Activated T-cell treated with anti-CD3 and anti-CD28 coated beads, Interleukin-2, amount 50 U/mL, for 48 hours (primary cell): ENCODE results near the gene SEPTIN12.
A peak's percentile ranks its signal among the peaks of the same experiment; 100 is the strongest.

Experiments used
- DNase-seq, 2 experiments: peaks; one replicate each; pipeline ENCODE4 v3.0.0-alpha.2; 2020

Gene SEPTIN12

DNA sequence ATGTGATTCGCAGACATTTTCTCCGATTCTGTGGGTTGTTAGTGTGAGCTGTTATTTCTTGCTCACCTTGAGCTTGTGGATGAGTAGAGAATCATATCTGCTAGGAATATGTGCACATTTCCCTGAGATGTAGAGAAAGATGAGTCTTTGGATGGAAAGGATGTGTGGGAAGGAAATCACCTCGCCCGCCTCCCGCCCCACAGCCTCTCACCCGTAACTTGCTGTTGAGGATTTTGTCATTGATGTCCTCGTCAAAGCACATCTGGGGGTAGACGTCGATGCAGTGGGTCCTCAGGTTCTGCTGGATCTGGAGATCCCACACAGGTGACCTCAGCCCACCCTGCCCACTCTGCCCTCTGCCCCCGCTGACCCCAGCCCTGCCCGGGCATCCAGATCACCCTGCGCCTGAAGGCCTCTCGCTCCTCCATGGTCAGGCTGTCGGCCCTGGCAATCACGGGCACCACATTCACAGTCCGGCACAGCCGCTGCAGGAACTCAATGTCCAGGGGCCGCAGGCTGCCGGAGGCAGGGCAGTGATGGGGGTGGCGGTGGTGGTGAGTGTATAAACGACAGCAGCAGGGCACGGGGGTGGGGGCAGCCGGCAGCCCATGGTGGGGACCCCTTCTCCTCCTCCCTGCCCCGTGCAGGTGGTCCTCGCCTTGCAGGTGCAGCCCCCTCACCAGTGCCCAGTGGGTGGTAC lies 4.7 kb downstream of the SEPTIN12 start:
- DNase-seq = no peak

DNA sequence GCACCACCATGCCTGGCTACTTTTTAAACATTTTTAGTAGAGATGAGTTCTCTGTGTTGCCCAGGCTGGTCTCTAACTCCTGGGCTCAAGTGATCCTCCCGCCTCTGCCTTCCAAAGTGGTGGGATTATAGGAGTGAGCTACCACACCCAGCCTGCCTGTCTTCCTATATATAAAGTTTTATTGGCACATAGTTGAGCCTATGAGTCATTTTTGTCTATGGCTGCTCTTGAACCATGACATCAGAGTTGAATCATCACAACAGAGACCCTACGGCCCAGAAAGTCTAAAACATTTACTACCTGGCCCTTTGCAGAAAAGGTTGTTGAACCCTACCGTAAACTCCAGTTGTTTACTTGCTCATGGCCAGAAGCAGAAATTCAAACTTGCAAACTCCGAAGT lies 7.9 kb downstream of the SEPTIN12 start:
- DNase-seq = no peak

DNA sequence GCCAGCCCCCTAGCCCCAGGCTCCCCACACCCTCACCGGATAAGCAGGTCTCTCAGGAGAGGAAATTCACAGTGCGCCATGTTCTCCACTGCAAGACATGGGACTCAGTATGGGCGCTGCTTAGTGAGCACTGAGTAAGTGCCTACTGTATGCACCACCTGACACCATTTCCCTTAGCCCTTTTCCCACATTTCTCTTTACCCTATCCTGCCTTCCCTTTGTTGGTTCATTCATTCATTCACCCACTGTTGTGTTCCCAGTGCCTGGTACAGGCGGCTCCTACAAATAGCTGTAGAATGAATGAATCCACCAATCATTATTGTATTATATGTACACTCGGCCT lies 10.1 kb downstream of the SEPTIN12 start:
- DNase-seq = no peak

DNA sequence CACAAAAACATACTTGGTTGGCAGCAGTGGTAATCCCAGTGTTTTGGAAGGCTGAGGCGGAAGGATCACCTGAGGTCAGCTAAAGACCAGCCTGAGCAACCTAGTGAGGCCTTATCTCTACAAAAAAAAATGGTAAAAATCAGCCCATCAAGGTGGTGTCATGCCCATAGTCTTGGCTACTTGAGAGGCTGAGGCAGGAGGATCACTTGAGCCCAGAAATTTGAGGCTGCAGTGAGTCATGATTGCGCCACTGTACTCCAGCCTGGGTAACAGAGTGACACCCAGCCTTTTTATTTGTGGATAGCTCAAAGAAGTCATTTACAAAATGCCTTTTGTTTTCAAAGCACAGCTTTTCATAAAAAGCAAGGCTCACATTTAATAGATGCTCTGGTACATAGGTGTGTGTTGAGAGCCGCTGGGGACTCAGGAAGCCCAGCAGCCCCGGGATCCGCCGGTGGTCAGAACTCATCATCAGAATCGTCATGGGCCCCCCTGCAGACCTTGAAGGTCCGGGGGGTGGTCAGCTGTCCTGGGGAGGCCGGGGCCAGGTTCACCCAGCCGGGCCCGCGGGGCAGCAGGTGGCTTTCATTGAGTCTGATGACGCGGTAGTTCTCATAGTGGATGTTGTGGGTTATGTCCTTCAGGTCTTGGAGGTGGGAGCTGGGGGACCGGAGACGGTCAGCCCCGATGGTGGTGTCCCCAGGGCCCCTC lies 10.7 kb downstream of the SEPTIN12 start:
- no peak for DNase-seq

DNA sequence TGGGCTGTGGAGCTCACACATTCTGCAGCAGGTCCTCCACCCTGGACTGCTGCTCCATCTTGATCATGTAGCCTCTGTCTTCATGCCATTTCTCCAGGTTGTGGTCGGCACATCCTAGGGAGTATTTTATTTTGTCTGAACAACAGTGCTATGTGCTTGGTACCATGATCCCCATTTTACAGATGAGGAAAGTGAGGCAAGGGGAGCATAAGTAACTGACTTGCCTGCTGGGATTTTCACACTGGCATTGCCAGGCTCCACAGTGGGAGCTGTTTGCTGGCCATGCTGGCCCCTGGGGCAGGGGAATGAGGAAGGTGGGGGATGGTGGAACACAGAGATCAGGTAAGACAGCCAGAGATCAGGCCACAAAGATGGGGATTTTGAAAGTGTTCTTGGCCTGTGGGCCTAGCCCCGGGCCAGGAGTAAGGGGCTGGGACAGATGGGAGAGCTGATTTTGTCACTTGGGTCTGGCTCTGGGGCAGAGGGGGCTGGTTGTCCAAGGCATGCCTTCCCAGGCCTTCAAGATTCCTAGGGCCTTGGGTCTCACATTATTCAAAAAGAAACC lies 11.9 kb downstream of the SEPTIN12 start:
- DNase-seq = no peak

DNA sequence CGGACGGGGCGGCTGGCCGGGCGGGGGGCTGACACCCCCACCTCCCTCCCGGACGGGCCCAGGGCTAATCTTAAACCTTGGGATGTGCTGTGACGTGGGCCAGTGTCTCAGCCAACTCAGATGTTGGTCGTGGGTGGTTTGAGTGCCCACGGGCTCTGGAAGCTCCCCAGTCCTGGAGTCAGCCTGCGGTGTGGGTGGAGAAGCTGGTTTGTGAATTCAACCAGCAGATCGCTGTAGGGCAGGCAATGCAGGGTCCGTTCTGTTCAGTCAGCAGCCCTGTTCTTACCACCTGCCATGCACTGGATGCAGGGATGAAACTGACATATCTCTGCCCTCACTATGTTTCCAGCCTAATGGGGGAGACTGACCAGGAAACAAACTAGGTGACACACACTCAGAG lies 13.1 kb downstream of the SEPTIN12 start:
- no peak for DNase-seq

DNA sequence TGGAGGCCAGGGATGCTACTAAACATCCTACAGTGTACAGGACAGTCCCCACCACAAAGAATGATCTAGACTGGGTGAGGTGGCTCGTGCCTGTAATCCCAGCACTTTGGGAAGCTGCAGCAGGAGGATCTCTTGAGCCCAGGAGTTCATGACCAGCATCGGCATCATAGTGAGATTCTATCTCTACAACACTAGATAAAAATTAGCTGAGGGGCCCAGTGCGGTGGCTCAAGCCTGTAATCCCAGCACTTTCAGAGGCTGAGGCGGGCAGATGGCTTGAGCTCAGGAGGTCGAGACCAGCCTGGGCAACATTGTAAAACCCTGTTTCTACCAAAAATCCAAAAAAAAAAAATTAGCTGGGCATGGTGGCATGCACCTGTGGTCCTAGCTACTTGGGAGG lies 15.8 kb downstream of the SEPTIN12 start:
- DNase-seq = no peak

DNA sequence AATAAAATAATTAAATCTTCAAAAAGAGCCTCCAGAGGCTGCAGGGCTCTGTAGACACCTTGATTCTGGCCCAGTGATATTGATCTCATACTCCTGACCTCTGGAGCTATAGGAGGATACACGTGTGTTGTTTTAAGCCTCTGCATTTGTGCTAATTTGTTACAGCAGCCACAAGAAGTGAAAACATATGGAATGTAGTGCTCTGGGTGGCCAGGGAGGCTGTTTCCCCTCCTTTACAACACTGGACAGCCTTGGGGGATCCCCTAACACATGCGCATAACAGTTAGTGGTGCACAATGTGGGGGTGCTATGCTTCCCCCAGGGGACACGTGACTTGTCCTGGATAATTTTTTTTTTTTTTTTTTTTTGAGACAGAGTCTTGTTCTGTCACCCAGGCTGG lies 16.5 kb downstream of the SEPTIN12 start:
- DNase-seq = no peak

DNA sequence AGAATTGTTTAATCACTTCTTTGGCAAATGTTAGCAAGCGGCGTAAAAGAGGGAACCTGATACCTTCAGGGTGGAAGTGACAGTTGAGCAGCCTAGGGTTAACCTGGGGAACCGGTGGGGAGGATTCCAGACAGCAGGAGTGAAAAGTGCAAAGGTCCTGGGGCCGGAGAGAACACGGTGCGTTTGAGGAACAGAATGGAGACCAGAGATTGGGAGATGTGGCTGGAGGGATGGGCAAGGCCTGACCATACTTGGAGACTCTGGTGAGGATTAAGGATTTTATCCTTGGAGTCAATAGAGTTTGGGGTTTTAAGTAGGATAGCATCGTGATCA lies 18.9 kb downstream of the SEPTIN12 start:
- no peak for DNase-seq

DNA sequence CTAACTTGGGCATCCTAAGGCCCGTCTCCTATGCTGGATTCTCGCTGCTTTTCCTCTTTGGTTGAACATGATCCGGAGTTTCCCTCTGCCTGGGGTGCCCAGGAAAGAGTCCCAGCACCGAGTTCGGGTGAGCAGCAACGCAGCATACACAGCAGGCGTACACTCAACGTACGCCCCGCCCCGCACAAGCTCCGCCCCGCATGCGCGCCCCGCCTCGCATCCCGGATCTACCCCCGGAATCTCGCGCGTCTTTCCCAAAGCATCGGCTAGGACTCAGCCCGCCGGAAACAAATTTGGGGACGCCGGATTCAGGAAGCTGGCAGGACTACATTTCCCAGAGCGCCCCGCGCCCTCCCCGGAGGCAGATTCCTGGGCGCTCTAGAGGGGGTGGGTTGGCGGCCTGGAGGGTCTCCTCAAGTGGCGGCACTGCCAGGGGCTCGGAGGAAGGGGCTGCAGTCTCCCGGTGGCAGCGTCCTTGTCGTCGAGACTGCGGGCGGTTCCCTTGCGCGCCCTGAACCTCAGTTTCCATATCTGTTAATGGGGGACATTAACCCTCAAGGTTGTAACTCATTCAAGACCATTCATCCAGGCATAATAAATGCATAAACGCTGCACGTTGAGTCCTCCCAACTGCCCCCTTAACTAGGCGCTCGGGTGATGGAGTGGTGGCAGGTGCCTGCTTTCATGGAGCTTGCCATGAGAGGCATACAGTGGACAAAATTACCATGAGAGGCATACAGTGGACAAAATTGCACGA lies 19.4 kb downstream of the SEPTIN12 start:
- peak; percentile 96 to 97 for DNase-seq

DNA sequence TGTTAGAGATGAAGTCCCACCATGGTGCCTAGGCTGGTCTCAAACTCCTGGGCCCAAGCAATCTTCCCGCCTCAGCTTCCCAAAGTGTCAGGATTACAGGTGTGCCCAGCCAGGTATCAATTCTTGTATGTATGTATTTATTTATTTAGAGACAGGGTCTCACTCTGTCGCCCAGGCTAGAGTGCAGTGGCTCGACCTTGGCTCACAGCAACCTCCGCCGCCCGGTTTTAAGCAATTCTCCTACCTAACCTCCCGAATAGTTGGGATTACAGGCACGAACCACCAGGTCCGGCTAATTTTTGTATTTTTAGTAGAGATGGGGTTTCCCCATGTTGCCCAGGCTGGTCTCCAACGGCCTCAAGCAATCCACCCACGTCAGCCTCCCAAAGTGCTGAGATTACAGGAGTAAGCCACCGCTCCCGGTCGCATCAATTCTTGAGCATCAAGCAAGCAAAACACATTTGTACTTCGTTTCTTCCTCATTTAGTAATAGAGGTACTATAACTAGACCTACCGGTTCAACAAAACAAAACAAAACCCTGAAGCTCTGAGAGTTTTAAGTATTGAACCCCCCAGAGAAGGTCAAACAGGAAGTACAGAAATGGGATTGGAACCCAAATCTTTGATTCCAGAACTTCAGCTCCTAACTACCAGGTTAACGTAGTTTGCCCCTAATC lies 20.1 kb downstream of the SEPTIN12 start:
- DNase-seq = peak in 1 of 2 experiments; percentile 35

DNA sequence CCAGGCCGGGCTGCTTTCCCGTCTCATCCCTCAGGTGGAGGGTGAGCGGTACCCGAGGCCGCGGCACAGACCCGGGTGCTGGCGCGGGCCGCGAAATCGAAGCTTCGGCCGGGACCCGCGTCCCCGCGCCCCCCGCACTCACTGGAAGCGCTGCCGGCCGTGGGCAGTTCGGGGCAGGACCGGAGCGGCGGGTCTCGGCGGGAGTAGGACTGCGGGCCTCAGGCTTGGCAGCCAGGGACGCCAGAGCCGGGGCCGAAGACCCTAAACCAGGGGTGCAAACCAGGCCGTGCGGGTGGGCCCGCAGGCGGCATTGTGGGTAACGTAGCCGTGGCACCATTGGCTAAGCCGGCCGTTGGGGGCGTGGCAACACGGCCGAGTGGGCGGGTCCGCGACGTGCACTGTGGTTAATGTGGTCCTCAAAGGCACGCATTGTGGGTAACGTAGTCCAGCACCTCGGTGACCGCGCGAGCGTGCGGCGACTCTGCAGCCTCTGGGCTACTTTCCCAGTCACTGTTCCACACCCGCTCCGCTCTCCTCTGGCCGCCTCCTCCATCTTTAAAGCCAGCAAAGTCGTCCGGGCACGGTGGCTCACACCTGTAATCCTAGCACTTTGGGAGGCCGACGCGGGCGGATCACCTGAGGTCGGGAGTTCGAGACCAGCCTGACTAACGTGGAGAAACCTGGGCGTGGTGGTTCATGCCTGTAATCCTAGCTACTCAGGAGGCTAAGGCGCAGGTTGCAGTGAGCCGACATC lies 21.1 kb downstream of the SEPTIN12 start, which contains the start of gene ZNF500:
Gene ZNF500 (minus strand): TSS at position 288 of the 754 bp plus-strand sequence. CDS start 1,184 bp downstream, outside the sequence.
- peak; percentile 99 to 100 for DNase-seq

DNA sequence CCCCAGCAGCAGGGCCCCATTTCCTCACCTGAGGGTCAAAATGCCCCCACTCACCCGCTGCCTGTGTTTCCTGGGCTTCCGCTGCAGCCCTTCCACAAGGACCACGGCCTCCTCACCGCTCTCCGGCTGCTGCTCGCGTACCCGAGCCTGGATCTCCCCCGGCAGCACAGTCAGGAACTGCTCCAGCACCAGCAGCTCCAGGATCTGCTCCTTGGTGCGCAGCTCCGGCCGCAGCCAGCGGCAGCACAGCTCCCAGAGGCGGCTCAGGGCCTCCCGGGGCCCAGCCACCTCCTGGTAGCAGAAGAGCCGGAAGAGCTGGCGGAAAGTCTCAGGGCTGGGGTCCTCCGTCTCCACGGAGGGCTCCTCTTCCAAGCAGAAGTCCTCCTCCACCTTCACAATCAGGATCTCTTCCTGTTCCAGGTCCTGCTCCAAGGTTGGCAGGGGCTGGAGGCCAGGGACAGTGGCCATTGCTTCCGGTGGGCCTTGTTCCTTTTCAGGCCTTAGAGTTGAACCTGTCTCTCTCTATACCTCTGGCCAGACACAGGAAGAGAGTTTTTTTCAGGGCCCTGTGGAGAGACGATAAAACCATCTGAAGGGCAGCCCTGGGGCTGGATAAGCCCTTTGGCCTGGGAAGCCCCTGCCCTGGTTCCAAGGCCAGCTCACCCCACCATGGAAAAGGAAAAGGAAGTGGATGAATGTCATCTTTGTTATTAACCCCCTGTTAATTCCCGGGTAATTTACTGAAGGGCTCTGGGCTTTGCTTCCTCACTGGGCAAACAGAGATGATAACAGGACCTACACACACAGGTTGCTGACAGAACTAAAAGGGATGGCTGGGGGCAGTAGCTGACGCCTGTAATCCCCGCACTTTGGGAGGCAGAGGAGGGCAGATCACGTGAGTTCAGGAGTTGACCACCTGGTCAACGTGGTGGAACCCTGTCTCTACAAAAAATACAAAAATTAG lies 22.4 kb downstream of the SEPTIN12 start:
- no peak for DNase-seq

DNA sequence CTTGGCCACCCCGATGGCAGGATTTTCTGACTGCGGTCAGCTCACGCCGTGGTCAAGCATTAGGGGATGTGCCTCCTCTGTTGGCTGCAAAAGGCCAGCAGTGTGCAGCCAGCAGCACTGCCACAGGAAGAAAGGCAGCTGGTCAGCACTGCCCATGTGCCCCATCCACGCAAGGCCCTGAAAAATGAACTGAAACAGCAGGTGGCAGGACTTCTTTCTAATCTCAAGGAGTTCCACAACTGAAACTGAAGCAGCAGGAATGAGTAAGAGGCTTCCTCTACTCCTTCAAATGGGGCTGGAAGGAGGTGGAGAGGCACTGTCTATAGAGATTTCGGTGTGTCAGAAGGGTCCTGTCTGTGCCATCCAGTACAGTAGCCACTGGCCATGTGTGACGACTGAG lies 24.4 kb downstream of the SEPTIN12 start:
- no peak for DNase-seq

DNA sequence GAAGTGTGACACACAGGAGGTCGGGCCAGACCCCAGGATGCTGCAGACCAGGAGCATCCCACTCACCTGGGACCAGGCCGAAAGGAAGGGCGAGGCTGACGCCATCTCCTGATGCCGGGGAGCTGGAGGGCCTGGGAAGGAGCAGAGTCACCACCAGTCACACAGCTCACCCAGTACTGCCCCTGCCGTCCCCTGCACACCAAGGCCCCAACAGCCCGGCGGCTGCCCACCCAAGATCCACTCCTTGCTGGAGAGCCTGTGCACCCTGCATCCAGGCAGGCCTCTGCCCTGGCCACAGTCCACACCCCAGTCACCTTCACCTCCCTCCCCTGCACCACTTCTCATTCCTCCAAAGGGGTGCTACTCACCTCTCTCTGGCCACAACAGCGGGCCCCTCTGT lies 25.9 kb downstream of the SEPTIN12 start:
- no peak for DNase-seq

DNA sequence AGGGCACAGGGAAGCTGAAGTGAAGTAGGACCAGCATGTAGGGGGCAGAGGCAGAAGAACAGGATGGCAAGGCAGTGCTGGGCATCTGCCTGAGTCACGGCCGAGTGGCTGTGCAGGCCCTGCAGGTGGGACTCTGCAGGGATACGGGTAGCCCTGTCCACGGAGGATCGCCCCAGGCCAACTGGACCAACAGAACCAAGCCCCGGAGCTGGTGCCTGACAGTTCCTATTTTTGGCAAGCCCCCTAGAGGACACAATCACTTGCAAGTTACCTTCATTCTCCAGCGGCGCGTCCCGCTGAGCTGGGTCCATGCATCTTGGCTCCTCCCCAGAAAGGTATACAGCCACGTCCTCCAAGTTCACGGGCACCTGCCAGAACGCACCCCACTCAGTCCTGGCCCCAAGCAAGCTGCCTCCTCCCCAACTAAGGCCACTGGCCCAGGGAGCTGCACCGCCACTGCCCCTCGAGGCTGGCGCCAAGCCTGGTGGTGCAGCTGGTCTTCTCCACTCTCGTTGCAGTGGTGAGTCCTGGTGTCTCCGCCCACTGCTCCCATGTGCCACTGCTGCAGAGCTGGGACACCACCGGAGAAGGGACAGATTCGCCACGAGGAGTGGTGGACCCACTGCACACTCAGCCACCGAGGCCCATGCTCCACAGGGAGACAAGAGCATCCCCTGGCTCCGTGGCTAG lies 27.8 kb downstream of the SEPTIN12 start:
- DNase-seq = no peak

DNA sequence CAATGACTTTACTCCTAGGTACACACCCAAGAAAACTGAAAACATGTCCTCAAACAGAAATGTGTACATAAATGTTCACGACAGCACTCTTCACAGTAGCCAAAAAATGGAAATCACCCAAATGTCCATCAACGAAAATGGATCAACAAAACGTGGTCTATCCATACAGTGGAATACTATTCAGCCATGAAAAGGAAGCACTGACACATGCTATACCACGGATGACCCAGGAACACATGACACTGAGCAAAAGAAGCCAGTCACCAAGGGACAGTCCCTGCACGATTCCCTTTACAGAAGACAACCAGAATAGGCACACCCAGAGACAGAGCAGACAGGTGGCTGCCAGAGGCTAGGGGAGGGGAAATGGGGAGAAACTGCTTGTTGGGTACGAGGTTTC lies 32.5 kb downstream of the SEPTIN12 start:
- no peak for DNase-seq

DNA sequence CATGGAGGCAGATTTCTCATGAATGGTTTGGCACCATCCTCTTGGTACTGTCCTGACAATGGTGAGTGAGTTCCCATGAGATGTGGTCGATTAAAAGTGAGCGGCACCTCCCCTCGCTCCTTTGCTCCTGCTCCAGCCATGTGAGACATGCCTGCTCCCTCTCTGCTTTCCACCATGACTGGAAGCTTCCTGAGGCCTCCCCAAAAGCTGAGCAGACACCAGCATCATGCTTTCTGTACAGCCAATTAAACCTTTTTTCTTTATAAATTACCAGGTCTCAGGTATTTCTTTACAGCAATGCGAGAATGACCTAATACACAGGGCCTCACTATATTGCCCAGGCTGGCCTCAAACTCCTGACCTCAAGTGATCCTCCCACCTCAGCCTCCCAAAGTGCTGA lies 33.3 kb downstream of the SEPTIN12 start:
- no peak for DNase-seq

DNA sequence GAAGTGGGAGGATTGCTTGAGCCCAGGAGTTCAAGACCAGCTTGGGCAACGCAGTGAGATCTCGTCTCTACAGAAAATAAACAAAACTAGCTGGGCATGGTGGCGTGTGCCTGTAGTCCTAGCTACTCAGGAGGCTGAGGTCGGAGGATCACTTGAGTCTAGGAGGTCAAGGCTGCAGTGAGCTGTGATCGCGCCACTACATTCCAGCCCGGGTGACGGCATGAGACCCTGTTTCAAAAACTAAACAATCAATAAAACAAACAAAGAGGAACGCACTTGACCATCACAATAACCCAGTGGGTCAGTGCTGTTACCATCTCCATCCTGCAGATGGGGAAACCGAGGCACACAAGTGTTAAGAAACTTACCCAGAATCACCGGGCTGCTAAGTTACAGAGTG lies 34.9 kb downstream of the SEPTIN12 start:
- DNase-seq = no peak

DNA sequence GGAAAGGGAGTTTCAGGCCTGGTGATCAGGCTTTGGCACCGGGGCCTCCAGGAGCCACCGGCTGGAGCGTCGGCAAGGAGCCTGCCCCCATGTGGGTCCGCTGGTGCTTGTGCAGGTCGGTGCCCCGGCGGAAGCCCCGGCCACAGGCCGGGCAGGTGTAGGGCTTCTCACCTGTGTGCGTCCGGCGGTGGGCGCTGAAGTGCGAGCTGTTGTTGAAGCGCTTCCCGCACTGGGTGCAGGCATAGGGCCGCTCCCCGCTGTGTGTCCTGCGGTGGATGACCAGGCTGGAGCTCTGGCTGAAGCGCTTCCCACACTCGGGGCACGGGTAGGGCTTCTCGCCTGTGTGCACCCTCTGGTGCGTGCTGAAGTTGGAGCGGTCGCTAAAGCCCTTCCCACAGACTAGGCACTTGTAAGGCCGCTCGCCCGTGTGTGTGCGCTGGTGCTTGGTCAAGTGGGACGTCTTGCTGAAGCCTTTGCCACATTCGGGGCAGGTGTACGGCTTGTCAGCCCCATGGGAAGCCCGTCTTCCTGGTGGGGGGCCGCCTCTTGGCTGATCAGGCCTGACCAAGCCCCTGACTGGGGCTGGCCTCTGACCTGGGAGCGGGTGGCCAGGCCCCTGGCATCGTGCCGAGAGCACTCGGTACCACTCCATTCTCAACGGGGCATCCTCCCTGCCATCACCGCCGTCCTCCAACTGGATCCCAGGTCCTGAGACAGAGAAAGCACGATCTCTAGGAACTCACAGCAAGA lies 35.6 kb downstream of the SEPTIN12 start:
- no peak for DNase-seq
